ENCODE results near the gene CFAP61.
"Not testable (repeated sequence)": the region's sequence is repeated elsewhere in the genome, so short reads cannot be mapped to it uniquely, and the experiment has no call there.

CFAP61 gene

GRCh38 chr20:20321134-20321533 lies 268.8 kb downstream of the CFAP61 start:
- DNase-seq (ENCODE audit: low read depth in 3 of 3), result no peak

DNA sequence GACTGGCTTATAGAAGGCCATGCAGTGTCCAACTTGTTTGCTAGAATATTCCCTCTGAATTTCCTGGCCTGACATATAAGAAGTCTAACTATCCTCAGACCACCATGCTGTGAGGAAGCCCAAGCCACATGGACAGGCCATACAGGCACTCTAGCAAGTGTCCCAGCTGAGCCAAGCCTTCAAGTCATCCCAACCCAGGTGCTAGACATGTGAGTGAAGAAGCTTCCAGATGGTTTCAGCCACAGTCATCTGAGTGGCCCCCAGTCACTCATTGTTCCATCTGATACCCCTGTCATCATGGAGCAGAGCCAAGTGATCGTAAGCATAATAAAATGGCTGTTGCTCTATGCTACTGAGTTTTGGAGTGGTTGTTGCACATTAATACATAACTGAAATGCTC lies 269.6 kb downstream of the CFAP61 start:
- DNase-seq (ENCODE audit: low read depth in 3 of 3), result no peak

DNA sequence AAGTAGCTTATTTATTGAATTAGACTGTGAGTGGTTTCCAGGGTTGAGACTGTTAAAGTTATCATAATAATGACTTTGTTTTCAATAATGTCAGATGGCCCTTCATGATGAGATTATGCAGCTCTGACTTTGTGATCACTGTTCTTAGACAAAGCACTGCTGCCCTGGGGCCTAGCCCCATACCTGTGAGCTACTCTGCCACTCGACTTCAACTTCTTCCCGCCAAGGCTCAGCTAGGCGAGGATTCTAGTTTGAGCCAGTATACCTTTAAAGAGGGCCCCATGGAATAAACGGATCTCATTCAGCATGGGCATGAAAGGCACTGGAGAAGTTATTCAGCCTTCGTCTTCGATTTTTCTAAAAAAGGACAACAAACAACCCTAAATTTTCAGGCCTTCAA lies 270.6 kb downstream of the CFAP61 start:
- DNase-seq (ENCODE audit: low read depth in 3 of 3), result no peak

- no peak for DNase-seq (ENCODE audit: low read depth in 3 of 3)
These were observed 275.4 kb downstream of the CFAP61 start for GRCh38 chr20:20327746-20328145.

DNA sequence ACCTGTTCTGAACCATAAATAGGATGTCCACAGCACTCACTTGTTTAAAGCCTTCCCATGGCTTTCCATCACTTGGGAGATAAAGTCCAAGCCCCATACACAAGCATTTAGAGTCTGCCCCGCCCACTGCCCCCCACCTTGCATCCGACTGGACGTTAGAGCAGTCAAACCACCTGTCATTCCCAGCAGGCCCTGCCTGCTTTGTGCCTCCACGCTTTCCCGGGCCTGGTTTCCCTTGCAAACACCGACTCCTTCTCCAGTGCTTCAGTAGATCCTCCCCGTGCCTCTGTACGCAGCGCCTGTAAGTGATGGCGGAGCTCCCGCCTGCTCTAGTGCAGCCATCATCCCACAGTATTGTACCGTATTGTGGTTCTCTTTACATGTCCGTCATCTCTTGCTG lies 277.2 kb downstream of the CFAP61 start:
- no peak for DNase-seq (ENCODE audit: low read depth in 3 of 3)

- no peak for DNase-seq (ENCODE audit: low read depth in 3 of 3)
These were observed 278.8 kb downstream of the CFAP61 start for GRCh38 chr20:20331156-20331555.

GRCh38 chr20:20331817-20332216 lies 279.5 kb downstream of the CFAP61 start:
- no peak for DNase-seq (ENCODE audit: low read depth in 3 of 3)

DNA sequence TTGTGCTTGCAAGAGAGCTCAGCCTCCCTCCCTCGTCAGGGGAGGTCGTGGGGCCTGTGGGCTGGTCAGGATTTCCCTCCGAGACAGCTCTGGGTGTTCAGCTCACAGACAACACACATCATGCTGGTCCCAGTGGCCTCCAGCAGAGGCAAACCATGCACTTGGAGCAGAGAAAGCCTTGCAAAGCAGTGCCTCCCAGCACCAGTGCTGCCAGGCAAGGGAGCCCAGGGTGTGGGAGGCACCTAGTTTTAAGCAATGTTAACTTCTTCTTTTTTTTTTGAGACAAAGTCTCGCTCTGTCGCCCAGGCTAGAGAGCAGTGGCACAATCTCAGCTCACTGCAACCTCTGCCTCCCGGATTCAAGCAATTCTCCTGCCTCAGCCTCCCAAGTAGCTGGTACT lies 281.5 kb downstream of the CFAP61 start:
- DNase-seq (ENCODE audit: low read depth in 3 of 3), result no peak

GRCh38 chr20:20334489-20334888 lies 282.2 kb downstream of the CFAP61 start:
- DNase-seq (ENCODE audit: low read depth in 3 of 3), result no peak

- DNase-seq (ENCODE audit: low read depth in 3 of 3), result no peak
These were observed 285.9 kb downstream of the CFAP61 start for GRCh38 chr20:20338133-20338730.

DNA sequence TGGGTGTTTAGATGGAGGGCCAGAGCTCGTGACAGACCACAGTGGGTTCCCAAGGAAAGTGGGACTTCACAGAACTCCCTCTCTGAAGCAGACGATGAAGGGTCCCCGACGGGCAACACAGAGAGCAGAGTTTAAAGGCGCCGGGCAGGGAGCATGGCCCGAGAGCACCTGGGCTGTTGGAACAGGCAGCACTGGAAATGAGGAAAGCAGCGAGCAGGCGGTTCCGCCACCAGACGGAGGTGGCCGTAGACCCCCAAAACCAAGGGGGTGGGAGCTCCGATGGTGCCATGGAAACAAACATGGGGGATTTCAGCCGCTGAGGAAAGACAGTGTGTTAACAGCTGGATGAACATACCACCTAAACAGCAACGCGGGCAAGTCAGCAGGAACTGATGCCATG lies 288.1 kb downstream of the CFAP61 start:
- DNase-seq (ENCODE audit: low read depth in 3 of 3), result no peak

DNA sequence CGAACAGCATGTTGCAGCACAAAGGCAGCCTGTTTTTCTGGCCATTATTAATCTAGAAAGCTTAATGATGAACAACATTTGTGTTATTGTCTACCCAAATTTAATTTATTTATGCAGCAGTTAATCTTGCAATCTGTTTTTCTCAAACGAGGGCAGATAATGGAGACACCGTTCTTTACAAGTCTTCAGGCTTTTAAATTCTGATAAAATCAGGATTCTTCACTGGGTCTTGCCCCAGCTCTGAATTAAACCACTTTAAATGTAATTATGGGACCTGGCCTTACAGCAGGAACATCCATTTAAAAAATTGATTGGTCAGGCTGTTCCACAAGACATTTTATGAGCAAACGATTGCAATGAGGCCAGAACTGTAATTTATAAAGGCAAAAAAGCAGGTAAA lies 289.0 kb downstream of the CFAP61 start:
- DNase-seq (ENCODE audit: low read depth in 3 of 3), result no peak

DNA sequence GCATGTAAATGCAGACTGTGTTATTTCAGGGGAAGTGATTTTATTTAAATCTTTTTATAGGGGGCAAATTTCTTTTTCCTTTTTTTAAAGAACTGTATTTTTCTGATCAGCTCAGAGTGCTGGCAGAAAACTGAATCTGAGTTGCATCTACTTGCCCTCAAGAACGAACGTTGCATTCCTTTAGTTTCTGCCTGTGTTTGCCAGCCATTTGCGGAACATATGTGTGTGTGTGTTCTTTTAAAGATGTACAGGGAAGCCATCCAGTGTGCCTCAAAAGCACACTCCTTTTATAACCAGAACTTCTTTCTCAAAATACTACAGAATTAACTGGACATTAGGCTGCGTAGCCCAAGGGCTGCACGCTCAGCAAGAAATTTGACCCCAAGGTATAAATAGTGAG lies 289.7 kb downstream of the CFAP61 start:
- no peak for DNase-seq (ENCODE audit: low read depth in 3 of 3)

DNA sequence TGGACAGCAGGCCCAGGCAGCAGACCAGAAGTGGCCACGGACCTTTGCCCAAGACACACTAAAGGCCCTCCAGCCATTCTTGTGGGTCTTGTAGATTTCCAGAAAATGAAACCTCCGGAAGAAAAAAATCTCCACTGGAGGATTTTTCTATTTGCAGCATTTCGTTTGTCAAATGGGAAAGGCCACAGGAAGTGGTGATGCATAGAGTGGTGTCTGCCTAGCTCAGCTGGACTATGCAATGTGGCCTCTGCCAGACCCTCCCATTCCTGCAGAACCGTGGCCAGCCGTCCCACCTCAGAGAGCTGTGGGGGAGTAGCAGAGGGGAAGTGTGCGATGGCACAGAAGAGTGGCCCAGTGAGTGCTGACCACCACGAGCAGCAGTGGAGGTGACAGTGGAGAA lies 291.6 kb downstream of the CFAP61 start:
- no peak for DNase-seq (ENCODE audit: low read depth in 3 of 3)

GRCh38 chr20:20344476-20344875 lies 292.1 kb downstream of the CFAP61 start:
- DNase-seq (ENCODE audit: low read depth in 3 of 3), result no peak

- DNase-seq (ENCODE audit: low read depth in 3 of 3), result no peak
These were observed 301.2 kb downstream of the CFAP61 start for GRCh38 chr20:20353576-20353975.

- not testable (repeated sequence) for DNase-seq (ENCODE audit: low read depth in 3 of 3)
These were observed 303.2 kb downstream of the CFAP61 start for GRCh38 chr20:20355503-20355902.

DNA sequence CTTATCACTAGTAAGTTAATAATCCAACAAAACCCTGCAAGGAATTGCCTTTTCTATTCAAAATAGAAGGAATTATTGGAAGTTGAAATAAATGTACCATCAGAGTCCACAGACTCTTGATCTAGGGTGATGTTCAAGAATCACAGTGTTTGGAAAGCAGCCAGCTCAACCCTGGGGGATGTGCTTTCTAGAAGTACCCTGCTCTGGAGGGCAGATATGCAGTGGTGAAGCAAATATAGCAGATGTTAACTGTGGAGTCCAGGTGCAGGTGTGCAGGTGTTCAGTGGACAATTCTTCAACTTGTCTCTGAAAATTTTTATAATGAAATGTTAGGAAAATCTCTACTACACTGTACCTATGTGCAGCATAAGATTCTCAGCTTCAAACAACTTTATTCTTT lies 306.5 kb downstream of the CFAP61 start:
- DNase-seq (ENCODE audit: low read depth in 3 of 3), result no peak

DNA sequence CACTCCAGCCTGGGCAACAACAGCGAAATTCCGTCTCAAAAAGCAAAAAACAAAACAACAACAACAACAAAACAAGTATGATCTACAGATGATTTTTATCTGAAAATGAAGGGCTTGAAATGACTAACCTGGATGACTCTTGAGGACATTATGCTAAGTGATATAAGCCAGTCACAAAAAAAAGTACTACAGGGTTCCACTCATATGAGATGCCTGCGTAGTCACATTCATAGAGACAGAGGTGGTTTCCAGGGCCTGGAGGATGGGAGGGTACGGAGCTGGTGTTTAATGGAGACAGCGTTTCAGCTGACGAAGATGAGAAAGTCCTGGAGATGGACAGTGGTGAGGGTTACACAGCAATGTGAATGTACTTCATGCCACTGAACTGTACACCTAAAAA lies 307.3 kb downstream of the CFAP61 start:
- DNase-seq (ENCODE audit: low read depth in 3 of 3), result no peak

- DNase-seq (ENCODE audit: low read depth in 3 of 3), result no peak
These were observed 308.1 kb downstream of the CFAP61 start for GRCh38 chr20:20360464-20360863.

DNA sequence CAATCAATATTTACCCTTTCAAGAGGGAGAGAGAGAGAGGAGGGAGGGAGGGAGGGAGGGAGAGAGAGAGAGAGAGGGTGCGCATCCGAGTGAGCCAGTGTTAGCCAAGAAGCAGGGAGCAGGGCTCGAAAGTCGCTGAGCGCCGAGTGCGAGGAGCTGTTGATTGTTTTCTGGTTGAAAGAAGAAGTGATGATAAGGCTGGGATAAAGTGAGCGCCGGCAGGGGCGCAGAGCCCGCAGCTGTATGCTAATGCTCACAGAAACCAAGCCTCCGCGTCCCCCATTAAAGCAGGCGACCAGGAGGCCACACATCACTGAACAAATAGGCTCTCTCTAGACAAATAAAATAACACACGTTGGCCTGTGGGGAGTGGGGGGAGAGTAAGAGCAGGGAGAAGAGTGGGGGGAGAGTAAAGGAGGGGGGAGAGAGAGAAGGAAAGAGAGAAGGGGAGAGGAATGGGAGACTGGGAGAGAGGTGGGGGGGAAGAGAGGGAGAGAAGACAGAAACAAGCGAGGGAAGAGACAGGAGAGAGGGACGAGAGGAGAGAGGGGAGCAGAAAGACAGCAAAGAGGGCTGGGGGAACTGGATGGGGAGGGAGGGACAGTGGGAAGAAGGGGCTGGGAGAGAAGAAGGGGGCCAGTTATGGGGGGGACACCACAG lies 310.6 kb downstream of the CFAP61 start:
- no peak for DNase-seq (ENCODE audit: low read depth in 3 of 3)

GRCh38 chr20:20363434-20363798 lies 311.1 kb downstream of the CFAP61 start:
- no peak for DNase-seq (ENCODE audit: low read depth in 3 of 3)

DNA sequence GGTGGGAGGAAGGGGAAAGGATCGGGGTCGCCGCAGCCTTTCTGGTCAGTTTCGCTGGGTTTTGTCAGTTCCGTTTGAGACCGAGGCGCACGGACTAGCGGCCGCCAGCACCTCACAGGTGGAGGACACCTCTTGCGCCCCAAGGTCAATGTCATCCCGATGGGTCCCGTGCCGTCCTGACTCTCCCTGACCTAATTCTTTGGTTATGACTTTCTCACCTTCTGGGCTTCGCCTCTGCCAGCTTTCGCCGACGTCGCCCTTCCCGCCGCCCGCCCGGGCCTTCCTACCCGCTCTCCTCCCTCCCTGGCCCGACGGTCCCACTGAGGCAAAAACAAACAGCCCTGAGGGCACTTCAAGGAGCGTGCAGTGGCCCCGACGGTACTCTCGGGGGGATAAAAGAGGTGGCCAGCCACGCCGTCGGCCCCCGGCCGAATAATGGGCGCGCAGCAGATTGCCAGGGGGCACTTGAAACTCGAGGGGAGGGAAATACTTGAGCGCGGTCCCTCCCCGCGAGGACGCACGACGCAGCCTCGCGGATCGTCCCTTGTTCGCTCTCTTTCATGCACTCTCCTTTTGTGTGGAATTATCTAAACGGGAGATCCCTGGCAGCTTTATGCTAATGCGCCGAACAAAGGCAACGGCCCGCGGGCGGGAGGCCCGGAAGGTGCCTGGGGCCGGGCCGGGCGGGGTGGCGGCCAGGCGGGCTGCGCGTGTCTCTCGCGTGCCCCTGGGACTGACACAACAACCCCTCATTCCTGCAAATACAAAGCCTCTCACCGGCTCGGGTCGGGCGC lies 311.7 kb downstream of the CFAP61 start:
- DNase-seq (ENCODE audit: low read depth in 3 of 3), result no peak
